Ascending aorta (tissue), 2 donors: Measurements from ENCODE around the gene GSTA4. TPM values are rescaled to one million over a fixed set of nuclear protein-coding genes. Genes with fewer than 3 reads are reported as not detected.

ENCODE experiments used
- DNase-seq, 2 donors: peaks; one replicate each; pipeline ENCODE4 v3.0.0-alpha.2; 2019; ENCODE audit warnings: low spot score in 2 of 2
- H3K27ac ChIP-seq, 2 donors: fragments of 200-600 bp; sonication (generic); one replicate each; pipeline ENCODE4 v1.5.1; 2016 to 2017; ENCODE audit warnings: mild to moderate bottlenecking in 1 of 2
- H3K27me3 ChIP-seq: fragments of 200-600 bp; sonication (generic); one replicate; pipeline ENCODE4 v1.5.1; 2017
- H3K36me3 ChIP-seq, 2 donors: fragments of 200-600 bp; sonication (generic); one replicate each; pipeline ENCODE4 v1.5.1; 2016
- H3K4me1 ChIP-seq, 2 donors: fragments of 200-600 bp; sonication (generic); one replicate each; pipeline ENCODE4 v1.5.1; 2016 to 2017; ENCODE audit warnings: mild to moderate bottlenecking in 1 of 2
- H3K4me3 ChIP-seq, 2 donors: fragments of 200-600 bp; sonication (generic); one replicate each; pipeline ENCODE4 v1.5.1; 2016 to 2017; ENCODE audit warnings: mild to moderate bottlenecking in 1 of 2
- H3K9me3 ChIP-seq, 2 donors: fragments of 200-600 bp; sonication (generic); one replicate each; pipeline ENCODE4 v1.5.1; 2016
- intact Hi-C: fragments of 100-400 bp; cut with DNase I; formaldehyde crosslinking; loops from one replicate; pipeline ENCODE4 v1.15.1; 2023
- total RNA-seq: library from RNA; depleted of rRNA; stranded (reverse); fragments of >200 nt; gene quantifications from one replicate; pipeline ENCODE4 v1.1.0, GENCODE V29; 2016
- TF ChIP-seq, protein P1 (sequence below), 3 experiments: fragments of 200-600 bp in 2 of 3; fragments of 450-650 bp in 1 of 3; sonication (generic) in 2 of 3; IDR thresholded peaks; one replicate each; pipeline ENCODE4 v1.5.1; 2016 to 2019; ENCODE audit warnings: antibody characterized with exemption in 3 of 3, mild to moderate bottlenecking in 1 of 3, moderate library complexity in 1 of 3

The GSTA4 gene
- total RNA-seq, 1 donor from 2014 or later: 1.7 TPM

DNA sequence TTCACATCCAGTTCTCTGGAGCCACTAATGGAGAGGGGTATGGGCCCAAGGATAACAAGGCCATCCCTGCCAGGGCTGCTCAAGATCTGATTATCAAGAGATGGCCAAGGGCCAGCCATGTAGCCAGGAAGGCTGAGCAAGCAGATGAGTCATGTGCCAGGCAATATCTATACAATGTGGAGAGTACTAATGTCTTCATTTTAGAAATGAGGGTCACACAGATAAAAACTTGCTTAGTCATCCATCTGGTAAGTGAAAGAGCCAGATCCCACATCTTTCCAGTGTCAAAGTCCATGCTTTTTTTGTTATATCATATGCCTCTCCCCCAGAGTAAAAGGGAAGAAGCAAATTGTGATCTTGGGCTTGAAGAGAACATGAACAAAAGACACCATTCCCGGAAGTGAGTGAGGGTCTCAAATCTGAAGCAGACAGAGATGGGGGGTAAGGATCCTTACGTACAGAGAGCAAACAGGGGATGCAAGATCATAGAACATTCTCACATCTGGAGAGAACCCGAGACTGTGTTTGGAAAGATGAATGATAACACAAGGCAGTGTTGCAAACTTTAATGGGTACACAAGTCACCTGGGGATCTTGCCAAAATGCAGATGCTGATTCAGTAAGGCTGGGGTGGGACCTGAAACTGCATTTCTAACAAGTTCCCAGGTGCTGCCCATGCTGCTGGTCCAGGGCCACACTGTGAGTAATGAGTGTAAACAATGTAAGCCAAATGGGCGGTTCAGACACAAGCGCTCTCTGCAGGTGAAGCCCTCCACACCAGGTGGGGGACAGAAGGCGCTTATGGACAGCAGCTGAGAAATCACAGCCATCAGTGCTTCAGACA, 65.5 kb downstream of the GSTA4 start:
- Histone ChIP-seq H3K27me3 (no peaks in the 10 kb centered on the region), H3K36me3 (no peaks in the 10 kb centered on the region), H3K9me3 (no peaks in the 10 kb centered on the region), H3K4me1 (no peaks in the 10 kb centered on the region), H3K27ac (no peak overlapping the region), H3K4me3 (no peak overlapping the region)
- DNase-seq: no peak
- intact Hi-C loops: no loop called here
- TF ChIP-seq, protein P1, sequence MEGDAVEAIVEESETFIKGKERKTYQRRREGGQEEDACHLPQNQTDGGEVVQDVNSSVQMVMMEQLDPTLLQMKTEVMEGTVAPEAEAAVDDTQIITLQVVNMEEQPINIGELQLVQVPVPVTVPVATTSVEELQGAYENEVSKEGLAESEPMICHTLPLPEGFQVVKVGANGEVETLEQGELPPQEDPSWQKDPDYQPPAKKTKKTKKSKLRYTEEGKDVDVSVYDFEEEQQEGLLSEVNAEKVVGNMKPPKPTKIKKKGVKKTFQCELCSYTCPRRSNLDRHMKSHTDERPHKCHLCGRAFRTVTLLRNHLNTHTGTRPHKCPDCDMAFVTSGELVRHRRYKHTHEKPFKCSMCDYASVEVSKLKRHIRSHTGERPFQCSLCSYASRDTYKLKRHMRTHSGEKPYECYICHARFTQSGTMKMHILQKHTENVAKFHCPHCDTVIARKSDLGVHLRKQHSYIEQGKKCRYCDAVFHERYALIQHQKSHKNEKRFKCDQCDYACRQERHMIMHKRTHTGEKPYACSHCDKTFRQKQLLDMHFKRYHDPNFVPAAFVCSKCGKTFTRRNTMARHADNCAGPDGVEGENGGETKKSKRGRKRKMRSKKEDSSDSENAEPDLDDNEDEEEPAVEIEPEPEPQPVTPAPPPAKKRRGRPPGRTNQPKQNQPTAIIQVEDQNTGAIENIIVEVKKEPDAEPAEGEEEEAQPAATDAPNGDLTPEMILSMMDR (IDR thresholded peaks at IDR 0.05): no peak

Other genes with a start within 250 kb of the GSTA4 start
- not detected for gene GSTA2, start 231.8 kb downstream of the GSTA4 start, total RNA-seq
- gene GSTA1, start 191.5 kb downstream of the GSTA4 start, total RNA-seq: 26.7 TPM
- gene GSTA5, start 154.5 kb downstream of the GSTA4 start, total RNA-seq: not detected
- not detected for gene GSTA3, start 85.6 kb downstream of the GSTA4 start, total RNA-seq
- 8.4 TPM for gene CILK1, start 66.5 kb upstream of the GSTA4 start, total RNA-seq
- 34.1 TPM for gene FBXO9, start 70.1 kb upstream of the GSTA4 start, total RNA-seq
- gene GCM1, start 153.6 kb upstream of the GSTA4 start, total RNA-seq: not detected